ENCODE data around the gene KRT13.

The KRT13 gene

DNA sequence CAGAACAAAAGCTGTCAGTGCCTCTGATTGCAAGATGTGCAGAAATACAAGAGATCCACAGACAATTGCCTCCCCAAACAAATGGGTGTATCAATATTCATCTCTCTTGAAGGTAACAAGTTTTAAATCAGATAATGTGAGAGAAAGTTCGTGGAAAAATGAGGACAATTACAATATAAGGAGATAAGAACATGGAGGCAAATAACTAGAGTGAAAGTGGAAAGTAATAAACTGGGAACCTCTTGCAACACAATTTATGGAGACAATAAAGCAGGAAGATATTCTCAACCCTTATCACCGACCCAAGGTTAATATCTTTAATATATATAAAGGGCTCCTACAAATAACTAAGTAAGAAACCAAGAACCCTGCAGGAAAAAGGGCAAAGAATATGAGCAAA lies 36.9 kb upstream of the KRT13 start:
- Mint-ChIP-seq H3K4me1 (no peaks in the 10 kb centered on the region), H3K27ac (no peak overlapping the region), H3K9me3 (peaks cover 11% of the 10 kb centered on the region in 2 donors), H3K4me3 (no peak overlapping the region), H3K27me3 (peaks cover 6% of the 10 kb centered on the region)
- DNase-seq (no peak), ATAC-seq (no peak)

DNA sequence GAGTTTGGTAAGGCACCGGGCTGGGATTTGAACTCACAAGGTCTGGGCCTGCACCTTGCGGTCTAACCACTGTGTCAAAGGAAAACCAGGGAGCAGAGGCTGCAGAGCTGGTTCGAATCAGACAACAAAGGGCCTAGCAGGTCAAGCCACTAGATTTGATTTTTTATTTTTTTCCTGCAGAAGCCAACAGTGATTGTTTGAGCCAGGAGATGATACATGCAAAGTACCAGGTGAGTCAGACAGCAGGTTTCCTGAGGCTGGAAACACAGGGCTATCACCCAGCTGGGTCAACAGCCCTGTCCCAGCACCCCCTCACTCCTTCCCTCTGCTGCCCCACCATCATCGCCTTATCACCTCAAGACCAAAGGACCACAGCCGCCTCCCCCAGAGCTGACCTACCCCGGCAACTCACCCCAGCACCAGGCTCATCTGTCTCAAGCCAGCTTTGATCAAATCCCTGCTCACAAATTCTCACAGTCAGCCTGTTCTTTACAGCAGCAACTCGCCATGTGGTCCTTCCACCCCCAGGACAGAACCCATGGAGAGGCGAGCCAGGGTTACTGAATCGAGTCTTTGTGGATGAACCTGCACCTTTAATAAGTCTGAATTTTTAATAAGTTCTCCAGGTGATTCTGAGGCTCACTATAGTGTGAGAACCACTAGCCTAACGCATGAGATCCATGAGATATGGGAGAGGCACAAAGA lies 35.7 kb upstream of the KRT13 start:
- H3K4me3 Mint-ChIP-seq = no peak overlapping the region
- ATAC-seq = no peak
- H3K9me3 Mint-ChIP-seq = no peaks in the 10 kb centered on the region
- no peak for DNase-seq
- H3K27me3 Mint-ChIP-seq = peaks cover 13% of the 10 kb centered on the region
- H3K27ac Mint-ChIP-seq = no peak overlapping the region
- H3K4me1 Mint-ChIP-seq = no peaks in the 10 kb centered on the region

- Mint-ChIP-seq H3K27ac (no peak overlapping the region), H3K4me1 (no peaks in the 10 kb centered on the region), H3K27me3 (peaks cover 20% of the 10 kb centered on the region), H3K9me3 (no peaks in the 10 kb centered on the region), H3K4me3 (no peak overlapping the region)
- no peak for ATAC-seq
- no peak for DNase-seq
Measured at GRCh38 chr17:41539979-41540701, 34.7 kb upstream of the KRT13 start.

GRCh38 chr17:41539071-41539492 lies 33.7 kb upstream of the KRT13 start:
- Mint-ChIP-seq H3K9me3 (no peaks in the 10 kb centered on the region), H3K4me1 (no peaks in the 10 kb centered on the region), H3K4me3 (no peak overlapping the region), H3K27me3 (peaks cover 25% of the 10 kb centered on the region), H3K27ac (no peak overlapping the region)
- no peak for ATAC-seq
- no peak for DNase-seq

- no peaks in the 10 kb centered on the region for H3K4me1 Mint-ChIP-seq
- H3K9me3 Mint-ChIP-seq = no peaks in the 10 kb centered on the region
- no peak for DNase-seq
- no peak for ATAC-seq
- no peak overlapping the region for H3K27ac Mint-ChIP-seq
- H3K27me3 Mint-ChIP-seq = peaks cover 25% of the 10 kb centered on the region
- H3K4me3 Mint-ChIP-seq = no peak overlapping the region
Measured at GRCh38 chr17:41538565-41538991, 33.2 kb upstream of the KRT13 start.

DNA sequence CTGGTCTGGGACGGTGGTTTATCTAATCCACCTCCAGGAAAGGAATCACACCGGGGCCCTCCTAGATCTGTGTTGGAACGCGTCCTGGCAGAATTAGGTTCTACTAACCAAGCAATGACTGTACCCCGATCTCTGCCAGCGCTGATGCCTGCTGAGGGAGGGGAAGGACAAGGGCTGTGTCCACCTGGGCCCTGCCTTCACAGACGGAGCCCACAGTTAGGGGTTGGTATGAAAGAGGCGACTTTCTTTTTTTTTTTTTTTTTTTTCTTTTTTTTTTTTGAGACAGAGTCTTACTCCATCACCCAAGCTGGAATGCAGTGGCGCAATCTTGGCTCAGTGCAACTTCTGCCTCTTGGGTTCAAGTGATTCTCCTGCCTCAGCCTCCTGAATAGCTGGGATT lies 32.6 kb upstream of the KRT13 start:
- H3K4me3 Mint-ChIP-seq = no peak overlapping the region
- H3K27ac Mint-ChIP-seq = no peak overlapping the region
- no peaks in the 10 kb centered on the region for H3K4me1 Mint-ChIP-seq
- H3K27me3 Mint-ChIP-seq = peaks cover 31% of the 10 kb centered on the region
- no peaks in the 10 kb centered on the region for H3K9me3 Mint-ChIP-seq
- DNase-seq (no peak), ATAC-seq (no peak)

DNA sequence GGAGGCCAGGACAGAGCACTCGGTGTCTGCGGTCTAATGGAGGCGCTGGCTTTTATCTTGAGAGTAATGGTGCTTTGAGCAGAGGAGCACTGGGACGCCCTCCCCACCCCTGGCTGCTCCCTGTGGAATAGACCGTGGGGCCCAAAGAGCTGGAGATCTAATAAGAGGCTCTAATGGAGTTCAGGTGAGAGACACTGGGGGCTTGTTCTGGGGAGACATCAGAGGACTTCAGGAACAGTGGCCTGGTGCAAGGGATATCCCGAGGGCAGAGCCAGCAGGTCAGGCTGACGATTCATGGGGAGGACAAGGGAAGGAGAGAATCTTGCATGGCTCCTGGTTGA lies 32.2 kb upstream of the KRT13 start:
- ATAC-seq (no peak), DNase-seq (no peak)
- H3K9me3 Mint-ChIP-seq = no peaks in the 10 kb centered on the region
- H3K27ac Mint-ChIP-seq = peak overlapping the region in 1 of 2 donors; percentile 84
- peaks cover 35% of the 10 kb centered on the region for H3K27me3 Mint-ChIP-seq
- no peaks in the 10 kb centered on the region for H3K4me1 Mint-ChIP-seq
- H3K4me3 Mint-ChIP-seq = no peak overlapping the region

DNA sequence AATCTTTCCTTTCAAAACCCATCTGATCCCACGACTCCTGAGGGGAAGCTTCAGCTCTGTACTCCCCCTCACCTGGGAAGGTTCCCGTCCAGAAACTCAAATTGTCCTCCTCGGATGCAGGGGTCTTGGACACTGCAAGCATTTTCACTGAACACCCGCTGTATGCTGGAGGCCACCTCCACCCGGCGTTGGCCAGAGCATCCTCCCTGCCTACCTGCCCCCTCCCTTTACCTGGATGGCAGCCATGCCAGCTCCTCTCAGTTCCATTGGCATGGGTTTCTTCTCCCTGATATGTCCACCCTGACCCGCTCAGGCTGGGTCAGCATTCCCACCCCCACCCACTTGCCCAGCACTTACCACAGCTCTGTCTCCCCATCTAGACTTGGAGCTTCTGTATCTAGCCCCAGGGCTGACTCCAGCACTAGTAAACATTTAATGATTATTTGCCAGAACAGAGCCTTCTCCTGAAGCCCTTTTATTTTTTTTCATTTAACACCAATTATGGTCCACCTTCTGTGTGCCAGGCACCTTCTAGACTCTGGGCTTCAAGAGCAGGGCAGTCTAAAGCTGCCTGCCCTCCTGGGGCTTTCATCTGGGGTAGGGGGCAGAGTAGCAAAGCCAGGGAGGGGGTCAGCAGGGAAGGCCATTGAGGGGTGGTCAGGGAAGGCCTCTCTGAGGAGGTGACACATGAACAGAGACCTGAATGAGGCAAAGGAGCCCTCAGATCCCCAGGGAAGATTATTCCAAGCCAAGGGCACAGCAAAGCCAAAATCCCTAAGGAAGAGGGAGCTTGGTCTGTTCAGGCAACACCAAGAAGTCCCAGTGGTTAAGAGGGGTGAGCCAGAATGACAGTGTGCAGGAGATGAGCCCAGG lies 31.6 kb upstream of the KRT13 start:
- no peaks in the 10 kb centered on the region for H3K9me3 Mint-ChIP-seq

DNA sequence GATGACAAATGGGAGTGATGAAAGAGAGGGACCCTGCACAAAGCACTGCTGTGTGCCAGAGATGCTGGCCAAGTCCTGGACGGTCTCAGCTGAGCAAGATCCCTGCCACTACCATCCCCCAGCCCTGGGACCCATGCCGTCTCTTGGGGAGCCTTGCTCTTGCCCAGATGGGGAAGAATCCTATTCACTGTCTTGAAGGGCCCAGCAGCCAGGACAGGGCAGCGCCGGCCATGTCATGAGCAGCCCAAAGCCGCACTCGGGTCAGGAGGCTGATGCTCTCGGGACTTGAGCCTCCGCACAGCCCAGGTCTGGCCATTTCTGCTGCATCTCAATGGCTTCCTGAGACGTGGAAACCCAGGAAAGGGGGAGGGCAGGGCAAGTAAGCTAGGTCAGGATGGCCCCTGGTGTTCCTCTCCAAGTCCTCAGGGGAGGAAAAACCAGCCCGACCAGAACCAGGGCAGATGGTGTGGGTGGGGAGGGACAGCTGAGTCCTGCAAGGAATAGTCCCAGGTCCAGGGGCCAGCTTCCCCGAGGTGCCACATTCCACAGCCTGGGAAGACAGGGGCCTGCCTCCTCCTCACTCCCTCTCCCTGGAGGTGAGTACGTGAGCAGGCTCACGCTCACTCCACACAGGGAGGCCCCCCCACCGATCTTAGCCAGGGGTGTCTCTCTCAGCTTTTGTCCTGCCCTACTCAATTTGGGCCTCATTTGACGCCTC lies 30.5 kb upstream of the KRT13 start:
- Mint-ChIP-seq H3K9me3 (no peaks in the 10 kb centered on the region), H3K4me3 (no peak overlapping the region), H3K27ac (no peak overlapping the region), H3K27me3 (peaks cover 52% of the 10 kb centered on the region), H3K4me1 (no peaks in the 10 kb centered on the region)
- ATAC-seq (no peak), DNase-seq (no peak)

More for the DNA sequence above, 31.6 kb upstream of the KRT13 start:
- Mint-ChIP-seq H3K27me3 (peaks cover 41% of the 10 kb centered on the region), H3K4me3 (no peak overlapping the region), H3K27ac (peak overlapping the region; percentile 41 to 84), H3K4me1 (no peaks in the 10 kb centered on the region)
- no peak for DNase-seq
- no peak for ATAC-seq

GRCh38 chr17:41534899-41535546 lies 29.6 kb upstream of the KRT13 start:
- H3K9me3 Mint-ChIP-seq = no peaks in the 10 kb centered on the region
- ATAC-seq (no peak), DNase-seq (no peak)
- H3K4me3 Mint-ChIP-seq = no peak overlapping the region
- peaks cover 61% of the 10 kb centered on the region for H3K27me3 Mint-ChIP-seq
- no peaks in the 10 kb centered on the region for H3K4me1 Mint-ChIP-seq
- H3K27ac Mint-ChIP-seq = no peak overlapping the region

DNA sequence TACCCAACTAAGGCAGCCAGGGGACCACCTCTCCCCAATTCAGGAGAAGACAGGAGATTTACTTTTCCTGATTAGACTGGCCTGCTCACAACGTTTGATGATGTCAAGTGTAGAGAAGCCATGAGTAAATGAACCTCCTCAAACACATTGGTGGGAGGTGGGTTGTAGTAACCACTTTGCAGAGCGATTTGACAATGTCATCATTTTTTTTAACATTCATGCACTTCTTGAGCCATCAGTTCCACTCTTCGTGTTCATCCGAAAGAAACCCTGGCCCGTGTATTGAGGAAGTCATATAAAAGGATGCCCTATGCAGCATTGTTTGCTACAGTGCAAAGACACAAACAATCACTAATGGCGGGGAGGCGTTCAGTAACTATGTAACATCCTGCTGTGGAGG lies 28.2 kb upstream of the KRT13 start:
- Mint-ChIP-seq H3K27ac (no peak overlapping the region), H3K4me1 (peaks cover 7% of the 10 kb centered on the region), H3K9me3 (no peaks in the 10 kb centered on the region), H3K27me3 (peaks cover 75% of the 10 kb centered on the region), H3K4me3 (no peak overlapping the region)
- ATAC-seq = no peak
- no peak for DNase-seq

DNA sequence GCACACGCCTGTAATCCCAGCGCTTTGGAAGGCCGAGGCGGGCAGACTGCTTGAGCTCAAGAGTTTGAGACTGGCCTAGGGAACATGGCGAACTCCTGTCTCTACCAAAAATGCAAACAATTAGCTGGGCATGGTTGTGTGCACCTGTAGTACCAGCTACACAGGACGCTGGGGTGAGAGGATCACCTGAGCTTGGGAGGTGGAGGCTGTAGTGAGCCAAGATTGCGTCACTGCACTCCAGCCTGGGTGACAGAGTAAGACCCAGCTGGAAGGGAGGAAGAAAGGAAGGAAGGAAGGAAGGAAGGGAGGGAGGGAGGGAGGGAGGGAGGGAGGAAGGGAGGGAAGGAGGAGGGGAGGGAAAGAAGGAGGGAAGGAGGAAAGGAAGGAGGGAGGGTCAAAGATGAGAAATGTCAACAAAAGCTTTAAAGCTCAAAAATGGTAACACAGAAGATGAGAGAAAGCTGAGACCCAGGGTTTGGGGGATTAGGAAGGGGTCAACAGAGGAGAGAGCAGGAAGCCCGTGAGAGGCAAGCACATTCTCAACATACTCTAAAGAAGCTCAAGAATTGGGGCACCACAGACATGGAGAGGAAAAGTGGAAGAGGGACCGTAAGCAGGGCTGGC lies 27.6 kb upstream of the KRT13 start:
- Mint-ChIP-seq H3K27me3 (peaks cover 80% of the 10 kb centered on the region), H3K9me3 (no peaks in the 10 kb centered on the region), H3K4me1 (peaks cover 13% of the 10 kb centered on the region), H3K4me3 (no peak overlapping the region), H3K27ac (peak overlapping the region in 1 of 2 donors; percentile 33)
- DNase-seq (no peak), ATAC-seq (no peak)

DNA sequence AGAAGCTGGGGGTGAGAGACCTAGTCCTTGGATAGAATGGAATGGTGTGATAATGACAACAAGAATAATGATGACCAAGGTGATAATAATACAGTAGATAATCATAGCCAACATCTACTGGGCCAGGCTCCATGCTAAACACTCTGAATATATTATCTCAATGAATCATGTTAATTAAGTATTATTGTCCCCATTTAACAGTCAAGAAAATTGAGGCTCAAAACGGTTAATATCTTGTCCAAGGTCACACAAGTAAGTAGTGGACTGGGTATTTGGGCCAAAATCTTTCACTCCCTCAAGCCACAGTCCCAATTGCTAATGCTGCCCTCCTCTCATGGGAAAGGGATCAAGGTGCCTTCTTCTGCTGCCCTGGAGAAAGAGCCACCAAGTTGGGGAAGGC lies 26.6 kb upstream of the KRT13 start:
- Mint-ChIP-seq H3K4me3 (no peak overlapping the region), H3K27me3 (peaks cover 84% of the 10 kb centered on the region), H3K27ac (no peak overlapping the region), H3K9me3 (no peaks in the 10 kb centered on the region), H3K4me1 (peaks cover 23% of the 10 kb centered on the region)
- DNase-seq (no peak), ATAC-seq (no peak)

DNA sequence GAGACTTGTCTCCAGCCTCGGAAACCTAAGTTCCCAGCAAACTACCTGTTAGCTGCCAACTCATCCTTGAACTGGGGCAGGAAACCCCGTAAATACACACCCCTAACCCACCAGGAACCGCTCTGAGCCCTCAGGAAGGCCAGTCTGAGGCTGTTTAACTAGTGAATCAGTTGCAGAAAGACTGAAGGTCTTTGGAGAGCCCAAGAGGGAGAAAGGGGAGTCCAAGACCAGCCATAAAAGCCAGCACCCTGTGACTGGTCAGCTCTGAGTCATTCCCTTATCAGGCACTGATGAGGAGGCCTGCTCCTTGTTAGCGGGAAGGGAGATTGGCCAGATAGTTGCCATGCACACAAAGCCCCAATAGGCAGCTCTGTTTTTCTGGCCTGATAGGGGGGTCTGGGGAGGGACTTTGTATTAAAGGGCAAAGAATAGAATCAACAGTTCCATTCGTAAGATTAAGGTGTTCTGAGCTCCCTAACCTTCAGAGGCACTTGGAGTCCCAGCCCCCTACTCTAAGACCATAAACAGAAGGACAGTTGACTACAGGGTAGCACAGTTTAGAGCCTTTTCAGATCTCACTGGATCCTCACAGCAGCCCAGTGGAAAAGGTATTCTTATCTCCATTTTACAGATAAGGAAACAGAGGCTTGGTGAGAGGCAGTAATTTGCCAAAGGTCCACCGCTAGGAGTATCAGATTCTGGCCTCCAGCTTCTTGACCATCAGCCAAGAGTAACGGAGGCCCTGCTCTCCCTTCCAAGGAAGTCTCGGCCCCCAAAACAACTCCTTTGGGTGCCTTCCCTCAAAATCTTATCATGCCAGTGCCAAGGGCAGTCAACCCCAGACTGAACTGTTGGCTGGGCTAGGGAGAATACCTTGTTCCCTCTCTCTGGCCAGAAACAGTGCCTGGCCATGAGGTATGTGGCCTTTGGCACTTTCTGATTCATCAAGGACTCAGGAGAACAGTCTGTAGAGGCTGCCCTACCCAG lies 24.9 kb upstream of the KRT13 start:
- Mint-ChIP-seq H3K27me3 (peaks cover 86% of the 10 kb centered on the region), H3K9me3 (no peaks in the 10 kb centered on the region)
- ATAC-seq = no peak

More for the DNA sequence above, 24.9 kb upstream of the KRT13 start:
- Mint-ChIP-seq H3K27ac (no peak overlapping the region), H3K4me1 (peaks cover 24% of the 10 kb centered on the region), H3K4me3 (no peak overlapping the region)
- no peak for DNase-seq

Data from stimulated activated naive CD8-positive, alpha-beta T cell treated with anti-CD3 and anti-CD28 coated beads, Interleukin-15, amount 100 ng/mL, for 72 hours (primary cell).